HG03565 (cell line): ENCODE data around the gene SPATA2L.

Experiments
- ATAC-seq: cut with Tn5 transposase; IDR thresholded peaks from one replicate; pipeline ENCODE4 v1.9.1; 2021; ENCODE audit warnings: mild to moderate bottlenecking, moderate library complexity; ENCODE audit not compliant: unreplicated experiment

The SPATA2L gene

GRCh38 chr16:89729293-89729692, 27.8 kb upstream of the SPATA2L start:
- ATAC-seq: no peak

GRCh38 chr16:89727406-89728120, 26.1 kb upstream of the SPATA2L start:
- no peak for ATAC-seq

GRCh38 chr16:89723279-89724250, 22.1 kb upstream of the SPATA2L start:
- ATAC-seq: no peak

GRCh38 chr16:89722392-89723278, 21.1 kb upstream of the SPATA2L start:
- no peak for ATAC-seq

GRCh38 chr16:89721546-89722391, 20.3 kb upstream of the SPATA2L start:
- ATAC-seq: no peak

GRCh38 chr16:89720813-89721545, 19.5 kb upstream of the SPATA2L start, which contains the start of the genes VPS9D1 and ZNF276:
Gene VPS9D1 (minus strand): TSS chr16:89720898. CDS start chr16:89720861, 37 bp downstream.
Gene ZNF276 (plus strand): TSS chr16:89721537. CDS start chr16:89721641, 104 bp downstream.
- ATAC-seq: no peak

GRCh38 chr16:89720551-89720812, 19.0 kb upstream of the SPATA2L start:
- no peak for ATAC-seq

- no peak for ATAC-seq
Observed at GRCh38 chr16:89717688-89718505, 16.4 kb upstream of the SPATA2L start.

- no peak for ATAC-seq
Observed at GRCh38 chr16:89716916-89717687, 15.6 kb upstream of the SPATA2L start.

GRCh38 chr16:89716493-89716892, 15.0 kb upstream of the SPATA2L start:
- no peak for ATAC-seq

GRCh38 chr16:89712274-89712781, 10.8 kb upstream of the SPATA2L start:
- ATAC-seq: no peak

- no peak for ATAC-seq
Observed at GRCh38 chr16:89711601-89712273, 10.2 kb upstream of the SPATA2L start.

- ATAC-seq: no peak
Observed at GRCh38 chr16:89710709-89711564, 9.4 kb upstream of the SPATA2L start.

- ATAC-seq: no peak
Observed at GRCh38 chr16:89709716-89710432, 8.4 kb upstream of the SPATA2L start.

- no peak for ATAC-seq
Observed at GRCh38 chr16:89709166-89709565, 7.7 kb upstream of the SPATA2L start.
